Measurements from ENCODE around the gene SMAD6.
"Not testable (repeated sequence)": the region's sequence is repeated elsewhere in the genome, so short reads cannot be mapped to it uniquely, and the experiment has no call there.

SMAD6 gene

DNA sequence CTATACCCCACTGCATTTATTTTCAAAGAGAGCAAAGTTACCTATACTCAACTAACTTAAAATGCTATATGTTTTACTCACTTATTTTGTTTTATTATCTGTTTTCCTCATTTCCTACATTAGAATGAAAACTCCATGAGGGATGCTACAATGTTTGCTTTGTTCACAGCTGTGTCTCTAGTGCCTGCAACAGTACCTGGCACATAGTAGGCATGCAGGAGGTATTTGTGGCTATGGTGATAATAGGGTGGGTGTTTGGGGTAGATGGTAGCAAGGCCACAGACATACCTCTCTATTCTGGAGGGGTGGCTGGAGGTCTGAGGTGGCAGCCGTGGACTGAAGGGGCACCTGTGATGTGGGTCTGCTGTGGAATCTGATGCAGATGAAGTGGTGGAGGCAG, 24.7 kb upstream of the SMAD6 start:
- no peak for DNase-seq

DNA sequence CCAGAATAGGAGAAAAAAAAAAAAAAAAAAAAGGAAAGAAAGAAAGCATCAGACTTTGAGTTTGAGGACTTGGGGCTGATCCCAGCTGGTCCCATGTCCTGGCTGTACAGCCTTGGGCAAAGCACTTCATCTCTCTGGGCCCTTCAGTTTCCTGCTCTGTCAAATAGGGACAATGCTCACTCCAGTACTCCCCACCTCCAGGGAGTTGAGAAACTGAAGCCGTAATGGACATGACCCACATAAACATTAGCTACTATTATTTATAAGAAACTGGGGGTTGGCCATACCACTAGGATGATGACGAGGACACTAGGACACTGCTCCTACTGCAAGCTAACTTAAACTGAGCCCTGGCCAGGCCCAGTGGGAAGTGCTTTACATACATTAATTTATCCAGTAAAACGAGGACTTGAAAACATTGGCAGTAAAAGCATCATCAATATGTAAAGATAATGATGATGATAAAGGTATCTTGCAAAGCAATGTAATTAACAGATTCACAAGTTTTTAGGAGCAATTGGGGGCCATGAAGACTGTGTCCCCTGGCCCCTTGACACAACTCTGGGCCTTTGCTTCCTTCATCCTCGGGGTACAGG, 22.9 kb upstream of the SMAD6 start:
- DNase-seq, result no peak

DNA sequence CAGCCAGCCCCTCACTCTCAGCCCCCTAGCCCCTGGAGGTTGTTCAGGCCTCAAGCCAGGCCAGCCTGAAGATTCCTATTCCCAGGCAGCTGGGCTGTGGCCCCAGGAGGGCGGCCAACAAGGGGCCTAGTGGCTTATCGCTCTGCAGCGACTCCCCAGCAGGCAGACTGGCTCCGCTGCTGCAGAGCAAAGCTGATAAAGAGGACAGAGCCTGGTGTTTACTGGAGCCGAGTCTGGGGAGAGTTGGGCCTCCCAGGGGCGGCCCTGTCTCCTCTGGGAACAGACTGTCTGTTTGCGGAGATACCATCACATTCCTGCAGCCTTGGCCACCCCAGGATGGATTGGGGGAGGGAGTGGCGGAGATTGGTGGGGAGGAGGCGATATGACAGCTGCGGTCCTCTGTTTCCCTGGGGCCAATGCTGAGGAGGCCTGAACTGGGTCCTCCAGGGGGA, 22.4 kb upstream of the SMAD6 start:
- DNase-seq, result no peak

- no peak for DNase-seq
Measured at GRCh38 chr15:66680502-66680901, 21.5 kb upstream of the SMAD6 start.

DNA sequence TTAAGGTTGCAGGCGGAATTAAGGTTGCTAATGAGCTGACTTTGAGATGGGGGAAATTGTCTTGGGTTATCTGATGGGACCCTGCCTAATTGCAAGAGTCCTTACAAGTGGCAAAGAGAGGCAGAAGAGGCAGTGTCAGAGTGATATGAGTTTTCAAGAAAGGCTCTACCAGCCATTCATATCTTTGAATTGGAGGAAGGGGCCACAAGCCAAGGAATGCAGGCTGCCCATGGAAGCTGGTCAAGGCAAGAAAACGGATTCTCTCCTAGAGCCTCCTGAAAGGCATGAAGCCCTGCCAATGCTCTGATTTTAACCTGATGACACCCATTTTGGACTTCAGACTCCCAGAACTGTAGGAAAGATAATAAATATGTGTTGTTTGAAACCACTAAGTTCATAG, 20.6 kb upstream of the SMAD6 start:
- no peak for DNase-seq

DNA sequence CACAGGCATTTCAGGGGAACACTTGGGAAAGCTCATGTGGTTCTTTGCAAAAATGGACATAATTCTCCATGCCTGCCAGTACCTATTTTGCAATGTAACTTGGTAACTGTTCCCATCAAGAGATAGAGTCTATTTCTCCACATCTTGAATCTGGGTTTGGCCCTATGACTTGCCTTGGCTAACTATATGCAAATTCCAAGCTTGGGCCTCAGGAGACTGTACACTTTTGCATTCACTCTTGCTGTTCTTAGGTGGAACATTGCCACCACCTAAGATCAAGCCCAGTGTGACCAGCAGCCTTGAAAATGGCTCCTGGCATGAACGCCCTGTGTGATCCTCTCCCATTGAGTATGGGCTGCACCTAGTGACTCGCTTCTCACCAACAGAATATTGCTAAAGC, 19.8 kb upstream of the SMAD6 start:
- DNase-seq, result no peak

DNA sequence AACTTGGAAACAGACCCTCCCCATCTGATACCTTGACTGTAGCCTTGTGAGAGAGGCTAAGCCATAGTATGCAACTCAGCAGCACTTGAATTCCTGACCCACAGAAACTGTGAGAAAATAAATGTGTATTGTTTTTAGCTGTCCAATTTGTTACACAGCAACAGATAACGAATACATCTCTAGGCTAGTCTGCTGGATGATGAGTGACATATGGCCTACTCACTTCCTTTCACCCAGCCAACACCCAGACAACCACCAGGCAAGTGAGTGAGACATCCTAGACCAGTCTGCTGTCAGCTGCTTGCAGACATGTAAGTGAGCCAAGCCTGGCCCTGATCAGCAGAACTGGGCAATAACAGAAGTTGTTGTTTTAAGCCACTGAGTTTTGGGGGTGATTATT, 19.2 kb upstream of the SMAD6 start:
- DNase-seq, result no peak

- no peak for DNase-seq
Measured at GRCh38 chr15:66684136-66684681, 17.8 kb upstream of the SMAD6 start.

- DNase-seq, result no peak
Measured at GRCh38 chr15:66685638-66686150, 16.3 kb upstream of the SMAD6 start.

GRCh38 chr15:66690912-66691311, 11.1 kb upstream of the SMAD6 start:
- not testable (repeated sequence) for DNase-seq

DNA sequence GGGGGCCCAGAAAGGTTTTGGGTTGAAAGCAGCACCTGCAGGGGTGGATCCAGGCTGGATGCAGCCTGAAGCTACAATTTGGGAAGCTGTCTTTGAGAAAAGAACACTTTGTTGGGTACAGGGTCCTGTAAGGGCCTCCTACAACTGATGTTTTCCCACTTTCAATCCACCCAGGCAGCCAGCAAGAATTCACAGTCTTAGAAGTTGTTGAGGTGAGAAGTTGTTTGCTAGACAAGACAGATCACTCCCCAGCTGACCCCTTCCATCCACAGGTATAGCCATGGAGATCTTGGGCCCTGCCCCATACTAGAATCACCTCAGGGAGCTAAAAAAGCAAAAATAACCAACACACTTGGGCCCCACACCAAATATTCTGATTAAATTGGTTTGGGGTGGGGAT, 10.3 kb upstream of the SMAD6 start:
- DNase-seq, result no peak

DNA sequence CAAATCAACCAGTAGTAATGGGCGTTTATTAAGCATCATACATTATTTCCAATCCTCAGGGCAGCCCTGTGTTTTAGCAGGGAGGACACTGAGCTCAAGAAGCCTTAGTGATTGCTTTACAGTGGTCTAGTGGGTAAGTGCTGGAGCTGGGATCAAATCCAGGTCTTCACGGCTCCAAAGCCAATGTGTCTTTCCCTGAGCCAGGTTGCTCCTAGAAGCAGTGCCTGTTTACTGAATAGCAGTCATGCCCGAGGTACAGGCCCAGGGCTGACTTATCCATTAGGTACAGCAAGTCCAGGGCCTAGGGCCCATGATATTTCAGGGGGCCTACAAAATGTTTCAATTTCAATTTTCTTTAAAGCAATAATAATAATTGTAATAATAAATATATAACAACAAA, 9.6 kb upstream of the SMAD6 start:
- no peak for DNase-seq

- no peak for DNase-seq
Measured at GRCh38 chr15:66692808-66693596, 9.0 kb upstream of the SMAD6 start.

GRCh38 chr15:66696770-66697169, 5.3 kb upstream of the SMAD6 start:
- no peak for DNase-seq

DNA sequence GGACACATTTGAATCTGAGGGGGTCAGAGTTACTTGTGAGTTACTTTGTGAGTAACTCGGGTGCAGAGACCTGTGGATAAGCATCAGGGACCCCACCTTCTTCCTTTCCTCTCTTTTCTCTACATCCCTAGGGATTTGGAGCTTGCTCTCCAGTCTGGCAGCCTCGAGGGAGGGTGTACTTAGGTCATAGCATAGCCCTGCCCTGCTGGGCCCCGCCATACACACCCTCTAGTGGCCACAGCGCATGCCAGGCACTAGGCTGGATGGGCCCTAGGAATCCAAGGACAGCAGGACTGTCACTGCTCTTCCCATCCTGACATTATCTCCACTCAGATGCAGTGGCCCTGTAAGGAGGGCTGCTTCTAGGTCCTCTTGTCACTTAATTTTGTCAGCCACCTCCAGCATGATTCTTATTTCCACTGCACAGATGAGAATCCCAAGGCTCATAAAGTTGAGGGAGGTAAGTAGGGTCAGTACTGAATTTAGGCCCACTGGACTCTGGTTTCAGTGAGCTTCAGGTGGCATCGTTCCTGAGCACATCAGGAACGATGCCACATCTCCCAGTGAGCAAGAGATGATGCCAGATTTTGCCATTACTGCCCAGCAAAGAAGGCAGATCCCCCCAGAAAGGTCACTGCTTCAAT, 3.6 kb upstream of the SMAD6 start:
- DNase-seq, result no peak

DNA sequence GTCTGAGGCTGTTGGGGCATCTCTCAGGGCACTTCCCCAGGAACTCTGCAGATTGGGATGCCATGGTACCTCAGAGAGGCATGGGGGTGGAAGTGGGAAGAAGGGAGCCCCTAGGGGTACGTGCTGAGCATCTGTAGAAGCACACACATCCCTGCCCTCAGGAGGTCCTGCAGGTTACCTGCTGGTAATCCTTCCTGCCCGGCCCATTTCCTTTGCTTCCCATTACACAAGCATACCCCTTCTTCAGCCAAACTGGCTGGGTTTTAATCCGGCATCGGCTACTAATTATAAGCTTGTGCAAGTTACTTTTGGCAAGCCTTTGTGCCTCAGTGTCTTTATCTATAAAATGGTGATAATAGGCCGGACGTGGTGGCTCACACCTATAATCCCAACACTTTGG, 3.1 kb upstream of the SMAD6 start:
- DNase-seq, result no peak

DNA sequence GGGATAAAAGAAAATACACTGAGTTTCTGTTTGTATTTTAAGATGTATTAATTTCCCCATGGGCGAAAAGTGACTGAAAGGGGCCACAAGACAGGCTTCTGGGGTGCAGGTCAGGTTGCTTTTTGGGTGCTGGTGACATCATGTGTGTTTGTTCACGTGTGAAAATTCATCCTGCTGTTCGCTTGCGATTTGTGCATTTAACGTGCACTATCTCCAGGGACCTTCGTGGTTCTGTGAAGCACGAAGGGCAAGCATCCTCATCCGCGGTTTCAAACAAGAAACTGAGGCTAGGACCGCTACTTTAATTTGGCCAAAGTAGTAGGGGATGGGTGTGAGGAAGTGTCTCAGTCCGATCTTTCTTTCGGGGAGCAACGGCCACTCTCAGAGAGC, 1.6 kb upstream of the SMAD6 start:
- DNase-seq, result no peak

GRCh38 chr15:66700802-66701421, 1.1 kb upstream of the SMAD6 start:
- peak; percentile 87 for DNase-seq

GRCh38 chr15:66701422-66702034, 508 bp upstream of the SMAD6 start:
- DNase-seq, result peak; percentile 29

DNA sequence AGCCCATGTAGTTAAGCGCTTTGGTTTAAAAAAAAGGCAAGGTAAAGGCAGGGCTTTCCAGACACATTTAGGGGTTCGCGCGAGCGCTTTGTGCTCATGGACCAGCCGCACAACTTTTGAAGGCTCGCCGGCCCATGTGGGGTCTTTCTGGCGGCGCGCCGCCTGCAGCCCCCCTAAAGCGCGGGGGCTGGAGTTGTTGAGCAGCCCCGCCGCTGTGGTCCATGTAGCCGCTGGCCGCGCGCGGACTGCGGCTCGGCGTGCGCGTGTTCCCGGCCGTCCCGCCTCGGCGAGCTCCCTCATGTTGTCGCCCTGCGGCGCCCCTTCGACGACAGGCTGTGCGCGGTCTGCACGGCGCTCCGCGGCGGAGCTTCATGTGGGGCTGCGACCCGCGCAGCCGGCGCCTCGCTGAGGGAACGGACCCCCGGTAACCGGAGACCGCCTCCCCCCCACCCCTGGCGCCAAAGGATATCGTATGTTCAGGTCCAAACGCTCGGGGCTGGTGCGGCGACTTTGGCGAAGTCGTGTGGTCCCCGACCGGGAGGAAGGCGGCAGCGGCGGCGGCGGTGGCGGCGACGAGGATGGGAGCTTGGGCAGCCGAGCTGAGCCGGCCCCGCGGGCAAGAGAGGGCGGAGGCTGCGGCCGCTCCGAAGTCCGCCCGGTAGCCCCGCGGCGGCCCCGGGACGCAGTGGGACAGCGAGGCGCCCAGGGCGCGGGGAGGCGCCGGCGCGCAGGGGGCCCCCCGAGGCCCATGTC, 927 bp downstream of the SMAD6 start:
- peak; percentile 34 for DNase-seq

DNA sequence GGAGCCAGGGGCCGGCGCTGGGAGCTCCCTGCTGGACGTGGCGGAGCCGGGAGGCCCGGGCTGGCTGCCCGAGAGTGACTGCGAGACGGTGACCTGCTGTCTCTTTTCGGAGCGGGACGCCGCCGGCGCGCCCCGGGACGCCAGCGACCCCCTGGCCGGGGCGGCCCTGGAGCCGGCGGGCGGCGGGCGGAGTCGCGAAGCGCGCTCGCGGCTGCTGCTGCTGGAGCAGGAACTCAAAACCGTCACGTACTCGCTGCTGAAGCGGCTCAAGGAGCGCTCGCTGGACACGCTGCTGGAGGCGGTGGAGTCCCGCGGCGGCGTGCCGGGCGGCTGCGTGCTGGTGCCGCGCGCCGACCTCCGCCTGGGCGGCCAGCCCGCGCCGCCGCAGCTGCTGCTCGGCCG, 1.5 kb downstream of the SMAD6 start:
- no peak for DNase-seq

Measured in activated naive CD4-positive, alpha-beta T cell treated with anti-CD3 and anti-CD28 coated beads, Interleukin-2, amount 50 U/mL, for 16 hours (primary cell).